ENCODE results near the gene TINAG. TPM values are rescaled to one million over a fixed set of nuclear protein-coding genes. Genes with fewer than 3 reads are reported as not detected.

The TINAG gene
- total and polyA plus RNA-seq, 2 donors, result 0.11 TPM; not detected in 1

- DNase-seq (ENCODE audit: low read depth in 6 of 9, low spot score in 9 of 9), result no peak
- H3K4me3 ChIP-seq (ENCODE audit: low read length in 2 of 2), result no peak overlapping the region
- 81% methylated on average over 5 of the region's 5 CpGs for WGBS
- H3K9me3 ChIP-seq (ENCODE audit: control insufficient read depth in 2 of 2, insufficient read depth in 1 of 2, low read length in 1 of 2), result no peaks in the 10 kb centered on the region
- H3K36me3 ChIP-seq (ENCODE audit: control insufficient read depth in 2 of 2, insufficient read depth in 2 of 2, low read length in 1 of 2), result no peaks in the 10 kb centered on the region
- no peaks in the 10 kb centered on the region for H3K27me3 ChIP-seq (ENCODE audit: control insufficient read depth in 2 of 2, insufficient read depth in 1 of 2, low read length in 1 of 2)
- no peak overlapping the region for H3K27ac ChIP-seq (ENCODE audit: low read depth in 1 of 2, low read length in 1 of 2)
- H3K4me1 ChIP-seq (ENCODE audit: control insufficient read depth in 2 of 2, insufficient read depth in 2 of 2, low read length in 2 of 2), result no peaks in the 10 kb centered on the region
Measured at GRCh38 chr6:54391577-54391976, 83.3 kb downstream of the TINAG start.

- H3K27ac ChIP-seq (ENCODE audit: low read depth in 1 of 2, low read length in 1 of 2), result no peak overlapping the region
- no peak for DNase-seq (ENCODE audit: low read depth in 6 of 9, low spot score in 9 of 9)
- 79% methylated on average over 1 of the region's 1 CpG for WGBS
- no peaks in the 10 kb centered on the region for H3K4me1 ChIP-seq (ENCODE audit: control insufficient read depth in 2 of 2, insufficient read depth in 2 of 2, low read length in 2 of 2)
- H3K9me3 ChIP-seq (ENCODE audit: control insufficient read depth in 2 of 2, insufficient read depth in 1 of 2, low read length in 1 of 2), result no peaks in the 10 kb centered on the region
- H3K36me3 ChIP-seq (ENCODE audit: control insufficient read depth in 2 of 2, insufficient read depth in 2 of 2, low read length in 1 of 2), result no peaks in the 10 kb centered on the region
- H3K4me3 ChIP-seq (ENCODE audit: low read length in 2 of 2), result no peak overlapping the region
- no peaks in the 10 kb centered on the region for H3K27me3 ChIP-seq (ENCODE audit: control insufficient read depth in 2 of 2, insufficient read depth in 1 of 2, low read length in 1 of 2)
Measured at GRCh38 chr6:54403096-54403495, 94.9 kb downstream of the TINAG start.

GRCh38 chr6:54404791-54405190 is 96.5 kb downstream of the TINAG start:
- no peaks in the 10 kb centered on the region for H3K36me3 ChIP-seq (ENCODE audit: control insufficient read depth in 2 of 2, insufficient read depth in 2 of 2, low read length in 1 of 2)
- no peaks in the 10 kb centered on the region for H3K9me3 ChIP-seq (ENCODE audit: control insufficient read depth in 2 of 2, insufficient read depth in 1 of 2, low read length in 1 of 2)
- DNase-seq (ENCODE audit: low read depth in 6 of 9, low spot score in 9 of 9), result no peak
- no peaks in the 10 kb centered on the region for H3K4me1 ChIP-seq (ENCODE audit: control insufficient read depth in 2 of 2, insufficient read depth in 2 of 2, low read length in 2 of 2)
- no peak overlapping the region for H3K27ac ChIP-seq (ENCODE audit: low read depth in 1 of 2, low read length in 1 of 2)
- H3K4me3 ChIP-seq (ENCODE audit: low read length in 2 of 2), result no peak overlapping the region
- 95% methylated on average over 1 of the region's 1 CpG for WGBS
- H3K27me3 ChIP-seq (ENCODE audit: control insufficient read depth in 2 of 2, insufficient read depth in 1 of 2, low read length in 1 of 2), result no peaks in the 10 kb centered on the region

- Histone ChIP-seq H3K4me1 (ENCODE audit: control insufficient read depth in 2 of 2, insufficient read depth in 2 of 2, low read length in 2 of 2) (no peaks in the 10 kb centered on the region), H3K36me3 (ENCODE audit: control insufficient read depth in 2 of 2, insufficient read depth in 2 of 2, low read length in 1 of 2) (no peaks in the 10 kb centered on the region), H3K9me3 (ENCODE audit: control insufficient read depth in 2 of 2, insufficient read depth in 1 of 2, low read length in 1 of 2) (no peaks in the 10 kb centered on the region), H3K4me3 (ENCODE audit: low read length in 2 of 2) (no peak overlapping the region), H3K27ac (ENCODE audit: low read depth in 1 of 2, low read length in 1 of 2) (no peak overlapping the region), H3K27me3 (ENCODE audit: control insufficient read depth in 2 of 2, insufficient read depth in 1 of 2, low read length in 1 of 2) (no peaks in the 10 kb centered on the region)
- 90% methylated on average over 1 of the region's 1 CpG for WGBS
- DNase-seq (ENCODE audit: low read depth in 6 of 9, low spot score in 9 of 9), result no peak
Measured at GRCh38 chr6:54411767-54412166, 103.5 kb downstream of the TINAG start.

- Histone ChIP-seq H3K36me3 (ENCODE audit: control insufficient read depth in 2 of 2, insufficient read depth in 2 of 2, low read length in 1 of 2) (no peaks in the 10 kb centered on the region), H3K9me3 (ENCODE audit: control insufficient read depth in 2 of 2, insufficient read depth in 1 of 2, low read length in 1 of 2) (no peaks in the 10 kb centered on the region), H3K4me1 (ENCODE audit: control insufficient read depth in 2 of 2, insufficient read depth in 2 of 2, low read length in 2 of 2) (no peaks in the 10 kb centered on the region), H3K4me3 (ENCODE audit: low read length in 2 of 2) (no peak overlapping the region), H3K27me3 (ENCODE audit: control insufficient read depth in 2 of 2, insufficient read depth in 1 of 2, low read length in 1 of 2) (no peaks in the 10 kb centered on the region), H3K27ac (ENCODE audit: low read depth in 1 of 2, low read length in 1 of 2) (no peak overlapping the region)
- WGBS, result 90% methylated on average over 3 of the region's 3 CpGs
- no peak for DNase-seq (ENCODE audit: low read depth in 6 of 9, low spot score in 9 of 9)
Measured at GRCh38 chr6:54415517-54415916, 107.3 kb downstream of the TINAG start.

GRCh38 chr6:54419885-54420284 is 111.6 kb downstream of the TINAG start:
- 90% methylated on average over 3 of the region's 3 CpGs for WGBS
- H3K4me3 ChIP-seq (ENCODE audit: low read length in 2 of 2), result no peak overlapping the region
- no peak for DNase-seq (ENCODE audit: low read depth in 6 of 9, low spot score in 9 of 9)
- H3K27me3 ChIP-seq (ENCODE audit: control insufficient read depth in 2 of 2, insufficient read depth in 1 of 2, low read length in 1 of 2), result no peaks in the 10 kb centered on the region
- H3K4me1 ChIP-seq (ENCODE audit: control insufficient read depth in 2 of 2, insufficient read depth in 2 of 2, low read length in 2 of 2), result no peaks in the 10 kb centered on the region
- H3K36me3 ChIP-seq (ENCODE audit: control insufficient read depth in 2 of 2, insufficient read depth in 2 of 2, low read length in 1 of 2), result no peaks in the 10 kb centered on the region
- H3K9me3 ChIP-seq (ENCODE audit: control insufficient read depth in 2 of 2, insufficient read depth in 1 of 2, low read length in 1 of 2), result no peaks in the 10 kb centered on the region
- no peak overlapping the region for H3K27ac ChIP-seq (ENCODE audit: low read depth in 1 of 2, low read length in 1 of 2)

- no peaks in the 10 kb centered on the region for H3K27me3 ChIP-seq (ENCODE audit: control insufficient read depth in 2 of 2, insufficient read depth in 1 of 2, low read length in 1 of 2)
- no peaks in the 10 kb centered on the region for H3K9me3 ChIP-seq (ENCODE audit: control insufficient read depth in 2 of 2, insufficient read depth in 1 of 2, low read length in 1 of 2)
- no peaks in the 10 kb centered on the region for H3K4me1 ChIP-seq (ENCODE audit: control insufficient read depth in 2 of 2, insufficient read depth in 2 of 2, low read length in 2 of 2)
- no peak overlapping the region for H3K4me3 ChIP-seq (ENCODE audit: low read length in 2 of 2)
- no peak for DNase-seq (ENCODE audit: low read depth in 6 of 9, low spot score in 9 of 9)
- H3K36me3 ChIP-seq (ENCODE audit: control insufficient read depth in 2 of 2, insufficient read depth in 2 of 2, low read length in 1 of 2), result no peaks in the 10 kb centered on the region
- H3K27ac ChIP-seq (ENCODE audit: low read depth in 1 of 2, low read length in 1 of 2), result no peak overlapping the region
Measured at GRCh38 chr6:54426995-54427394, 118.8 kb downstream of the TINAG start.

GRCh38 chr6:54427396-54427937 is 119.2 kb downstream of the TINAG start:
- 88% methylated on average over 1 of the region's 1 CpG for WGBS
- no peaks in the 10 kb centered on the region for H3K9me3 ChIP-seq (ENCODE audit: control insufficient read depth in 2 of 2, insufficient read depth in 1 of 2, low read length in 1 of 2)
- H3K4me3 ChIP-seq (ENCODE audit: low read length in 2 of 2), result no peak overlapping the region
- no peak for DNase-seq (ENCODE audit: low read depth in 6 of 9, low spot score in 9 of 9)
- H3K27me3 ChIP-seq (ENCODE audit: control insufficient read depth in 2 of 2, insufficient read depth in 1 of 2, low read length in 1 of 2), result no peaks in the 10 kb centered on the region
- H3K27ac ChIP-seq (ENCODE audit: low read depth in 1 of 2, low read length in 1 of 2), result no peak overlapping the region
- H3K36me3 ChIP-seq (ENCODE audit: control insufficient read depth in 2 of 2, insufficient read depth in 2 of 2, low read length in 1 of 2), result no peaks in the 10 kb centered on the region
- H3K4me1 ChIP-seq (ENCODE audit: control insufficient read depth in 2 of 2, insufficient read depth in 2 of 2, low read length in 2 of 2), result no peaks in the 10 kb centered on the region

- H3K36me3 ChIP-seq (ENCODE audit: control insufficient read depth in 2 of 2, insufficient read depth in 2 of 2, low read length in 1 of 2), result no peaks in the 10 kb centered on the region
- DNase-seq (ENCODE audit: low read depth in 6 of 9, low spot score in 9 of 9), result no peak
- H3K27me3 ChIP-seq (ENCODE audit: control insufficient read depth in 2 of 2, insufficient read depth in 1 of 2, low read length in 1 of 2), result no peaks in the 10 kb centered on the region
- H3K4me1 ChIP-seq (ENCODE audit: control insufficient read depth in 2 of 2, insufficient read depth in 2 of 2, low read length in 2 of 2), result no peaks in the 10 kb centered on the region
- WGBS, result 89% methylated on average over 1 of the region's 1 CpG
- H3K27ac ChIP-seq (ENCODE audit: low read depth in 1 of 2, low read length in 1 of 2), result no peak overlapping the region
- H3K9me3 ChIP-seq (ENCODE audit: control insufficient read depth in 2 of 2, insufficient read depth in 1 of 2, low read length in 1 of 2), result no peaks in the 10 kb centered on the region
- no peak overlapping the region for H3K4me3 ChIP-seq (ENCODE audit: low read length in 2 of 2)
Measured at GRCh38 chr6:54428431-54428830, 120.2 kb downstream of the TINAG start.

- no peak for DNase-seq (ENCODE audit: low read depth in 6 of 9, low spot score in 9 of 9)
- Histone ChIP-seq H3K36me3 (ENCODE audit: control insufficient read depth in 2 of 2, insufficient read depth in 2 of 2, low read length in 1 of 2) (no peaks in the 10 kb centered on the region), H3K4me1 (ENCODE audit: control insufficient read depth in 2 of 2, insufficient read depth in 2 of 2, low read length in 2 of 2) (no peaks in the 10 kb centered on the region), H3K4me3 (ENCODE audit: low read length in 2 of 2) (no peak overlapping the region), H3K27me3 (ENCODE audit: control insufficient read depth in 2 of 2, insufficient read depth in 1 of 2, low read length in 1 of 2) (no peaks in the 10 kb centered on the region), H3K9me3 (ENCODE audit: control insufficient read depth in 2 of 2, insufficient read depth in 1 of 2, low read length in 1 of 2) (no peaks in the 10 kb centered on the region), H3K27ac (ENCODE audit: low read depth in 1 of 2, low read length in 1 of 2) (no peak overlapping the region)
- WGBS, result 85% methylated on average over 2 of the region's 2 CpGs
Measured at GRCh38 chr6:54431466-54431865, 123.2 kb downstream of the TINAG start.

All from thymus (tissue), 11 donors.